IMR-90 (cell line): ENCODE measurements around the gene TMEM154. TPM values are rescaled to one million over a fixed set of nuclear protein-coding genes. Genes with fewer than 3 reads are reported as not detected.

Experiments
- ATAC-seq: fragments of 200-7000 bp; cut with Tn5 transposase; 2 replicates; pipeline ENCODE4 v1.9.1; 2020; ENCODE audit warnings: low read depth, mild to moderate bottlenecking, moderate library complexity
- BruUV-seq: library from RNA; stranded (reverse); fragments of 400-500 nt; replicated peaks from 2 replicates; lab custom pipeline; 2021; lab: Mats Ljungman, UMichigan
- CTCF ChIA-PET: fragments of 300-600 bp; formaldehyde crosslinking; extraction: SDS; loops from one replicate; lab custom pipeline; 2021; ENCODE audit warnings: antibody characterized with exemption; lab: Yijun Ruan, JAX
- POLR2A ChIA-PET: fragments of 300-600 bp; sonication (Branson Sonifier 250); formaldehyde crosslinking; loops from one replicate; lab custom pipeline; 2022; ENCODE audit warnings: antibody characterized with exemption; ENCODE audit not compliant: unreplicated experiment; lab: Charles Lee
- DNase-seq: peaks from one replicate; pipeline ENCODE4 v3.0.0; 2013
- H2AFZ ChIP-seq: replicated peaks from 2 replicates; pipeline ENCODE3; 2013; ENCODE audit warnings: low read length, mild to moderate bottlenecking; ENCODE audit not compliant: poor library complexity
- H2AK5ac ChIP-seq: 2 replicates; pipeline ENCODE4 v1.6.1; 2013; ENCODE audit warnings: low read depth, low read length, inconsistent platforms
- H2AK9ac ChIP-seq: replicated peaks from 2 replicates; pipeline ENCODE3; 2013; ENCODE audit warnings: mild to moderate bottlenecking, low read depth, low read length, moderate library complexity; ENCODE audit not compliant: poor library complexity
- H2BK120ac ChIP-seq: 2 replicates; pipeline ENCODE4 v1.6.1; 2013; ENCODE audit warnings: low read depth, low read length, inconsistent platforms
- H2BK15ac ChIP-seq: 3 replicates; pipeline ENCODE4 v1.6.1; 2013; ENCODE audit warnings: low read depth, low read length, inconsistent platforms
- H2BK20ac ChIP-seq: 2 replicates; pipeline ENCODE4 v1.6.1; 2013; ENCODE audit warnings: low read depth, mild to moderate bottlenecking, inconsistent platforms, low read length, moderate library complexity
- H2BK5ac ChIP-seq: 2 replicates; pipeline ENCODE4 v1.6.1; 2013; ENCODE audit warnings: mild to moderate bottlenecking, low read depth, low read length, inconsistent platforms; ENCODE audit not compliant: poor library complexity, severe bottlenecking
- H3K14ac ChIP-seq: replicated peaks from 2 replicates; pipeline ENCODE4 v1.6.1; 2013; ENCODE audit warnings: low read depth, low read length, inconsistent platforms
- H3K18ac ChIP-seq: 2 replicates; pipeline ENCODE4 v1.6.1; 2013; ENCODE audit warnings: low read depth, low read length, control low read depth
- H3K23ac ChIP-seq: 2 replicates; pipeline ENCODE4 v1.6.1; 2013; ENCODE audit warnings: low read depth, low read length, inconsistent platforms
- H3K27ac ChIP-seq: 2 replicates; pipeline ENCODE4 v1.5.1; 2013; ENCODE audit warnings: mild to moderate bottlenecking, control low read depth, low read length; ENCODE audit not compliant: insufficient read depth
- H3K27me3 ChIP-seq: 2 replicates; pipeline ENCODE4 v1.6.1; 2013; ENCODE audit warnings: low read length; ENCODE audit not compliant: control insufficient read depth, insufficient read depth
- H3K36me3 ChIP-seq: 2 replicates; pipeline ENCODE4 v1.6.1; 2013; ENCODE audit warnings: low read length, mixed read lengths; ENCODE audit not compliant: control insufficient read depth, insufficient read depth
- H3K4ac ChIP-seq: 2 replicates; pipeline ENCODE4 v1.6.1; 2013; ENCODE audit warnings: low read depth, low read length, inconsistent platforms
- H3K4me1 ChIP-seq: 2 replicates; pipeline ENCODE4 v1.6.1; 2013; ENCODE audit warnings: low read length, mixed read lengths; ENCODE audit not compliant: control insufficient read depth, insufficient read depth
- H3K4me2 ChIP-seq: 2 replicates; pipeline ENCODE4 v1.6.1; 2013; ENCODE audit warnings: low read depth, mild to moderate bottlenecking, control low read depth, low read length, moderate library complexity
- H3K4me3 ChIP-seq: 2 replicates; pipeline ENCODE4 v1.5.1; 2013; ENCODE audit warnings: low read depth, mild to moderate bottlenecking, control low read depth, low read length, moderate library complexity; ENCODE audit not compliant: insufficient read depth
- H3K56ac ChIP-seq: 2 replicates; pipeline ENCODE4 v1.6.1; 2013; ENCODE audit warnings: low read length, inconsistent platforms; ENCODE audit not compliant: insufficient read depth; ENCODE audit errors: extremely low read depth
- H3K79me1 ChIP-seq, 2 experiments: 2 replicates each; pipeline ENCODE4 v1.6.1; 2013; ENCODE audit warnings: low read length in 2 of 2, inconsistent platforms in 1 of 2, low read depth in 1 of 2
- H3K9ac ChIP-seq: 2 replicates; pipeline ENCODE4 v1.6.1; 2013; ENCODE audit warnings: low read depth, low read length, control low read depth
- H3K9me1 ChIP-seq: 2 replicates; pipeline ENCODE4 v1.6.1; 2013; ENCODE audit warnings: low read length, inconsistent platforms; ENCODE audit not compliant: insufficient read depth
- H3K9me3 ChIP-seq: 2 replicates; pipeline ENCODE4 v1.6.1; 2013; ENCODE audit warnings: low read length; ENCODE audit not compliant: control insufficient read depth, insufficient read depth
- H4K20me1 ChIP-seq: 2 replicates; pipeline ENCODE4 v1.6.1; 2013; ENCODE audit warnings: low read length, inconsistent platforms; ENCODE audit not compliant: insufficient read depth
- H4K5ac ChIP-seq: 2 replicates; pipeline ENCODE4 v1.6.1; 2013; ENCODE audit warnings: mild to moderate bottlenecking, low read depth, low read length, control low read depth
- H4K8ac ChIP-seq, 2 experiments: 2 replicates each; pipeline ENCODE4 v1.6.1; 2013; ENCODE audit warnings: low read depth in 2 of 2, low read length in 2 of 2, control low read depth in 1 of 2, inconsistent platforms in 1 of 2
- H4K91ac ChIP-seq: 2 replicates; pipeline ENCODE4 v1.6.1; 2013; ENCODE audit warnings: low read depth, low read length, inconsistent platforms; ENCODE audit not compliant: insufficient read depth
- BHLHE40 ChIP-seq: fragments of 150-350 bp; IDR thresholded peaks from 2 replicates; pipeline ENCODE4 v1.6.1; 2016; ENCODE audit warnings: mild to moderate bottlenecking, low read depth, low read length
- CEBPB ChIP-seq: IDR thresholded peaks from 2 replicates; pipeline ENCODE4 v1.6.1; 2012; ENCODE audit warnings: low read depth, low read length, improper control_type of control experiment
- CHD1 ChIP-seq: IDR thresholded peaks from 2 replicates; pipeline ENCODE4 v1.6.1; 2012; ENCODE audit warnings: low read depth, low read length, improper control_type of control experiment
- ELK1 ChIP-seq: fragments of 150-350 bp; IDR thresholded peaks from 2 replicates; pipeline ENCODE4 v1.6.1; 2016; ENCODE audit warnings: low read depth, mild to moderate bottlenecking, low read length, moderate library complexity, borderline replicate concordance
- FOS ChIP-seq: fragments of 150-350 bp; IDR thresholded peaks from 2 replicates; pipeline ENCODE4 v1.6.1; 2016; ENCODE audit warnings: low read depth, low read length
- MAFK ChIP-seq: IDR thresholded peaks from 2 replicates; pipeline ENCODE4 v1.6.1; 2012; ENCODE audit warnings: low read depth, low read length, improper control_type of control experiment
- MAZ ChIP-seq: IDR thresholded peaks from 2 replicates; pipeline ENCODE4 v1.6.1; 2012; ENCODE audit warnings: low read depth, mild to moderate bottlenecking, low read length, improper control_type of control experiment, moderate library complexity, borderline replicate concordance
- MXI1 ChIP-seq: IDR thresholded peaks from 2 replicates; pipeline ENCODE4 v1.6.1; 2012; ENCODE audit warnings: low read depth, mild to moderate bottlenecking, low read length, moderate library complexity, borderline replicate concordance
- NFE2L2 ChIP-seq: fragments of 150-350 bp; IDR thresholded peaks from 2 replicates; pipeline ENCODE4 v1.6.1; 2016; ENCODE audit warnings: low read depth, mild to moderate bottlenecking, low read length
- POLR2A ChIP-seq: IDR thresholded peaks from 2 replicates; pipeline ENCODE4 v1.6.1; 2012; ENCODE audit warnings: mild to moderate bottlenecking, low read depth, low read length
- RAD21 ChIP-seq: IDR thresholded peaks from 2 replicates; pipeline ENCODE4 v1.6.1; 2012; ENCODE audit warnings: low read length, improper control_type of control experiment
- RCOR1 ChIP-seq: IDR thresholded peaks from 2 replicates; pipeline ENCODE4 v1.6.1; 2012; ENCODE audit warnings: mild to moderate bottlenecking, low read length, improper control_type of control experiment; ENCODE audit not compliant: insufficient replicate concordance
- SMC3 ChIP-seq: fragments of 150-350 bp; IDR thresholded peaks from 2 replicates; pipeline ENCODE4 v1.6.1; 2016; ENCODE audit warnings: low read depth, mild to moderate bottlenecking, antibody characterized with exemption, low read length, moderate library complexity
- WGBS, 2 experiments: methylation state at CpG; one replicate each; pipeline versions ENCODE4 v1.1.5 to v1.1.7; 2013; ENCODE audit warnings: missing lambda C conversion rate in 2 of 2; ENCODE audit not compliant: insufficient read length in 1 of 2; ENCODE audit errors: extremely low coverage in 2 of 2; 5-methylcytosine and 5-hydroxymethylcytosine counted together
- dilution Hi-C: fragments of 300-500 bp; cut with HindIII; formaldehyde crosslinking; loops from one replicate; pipeline ENCODE4 v1.14.3; 2018; ENCODE audit warnings: low sequenced_read_pairs; ENCODE audit not compliant: unreplicated experiment
- in situ Hi-C: fragments of 300-500 bp; cut with MboI; formaldehyde crosslinking; loops from 3 replicates; pipeline ENCODE4 v1.14.3; 2019; ENCODE audit warnings: low sequenced_read_pairs, inconsistent platforms, mixed read lengths
- intact Hi-C: fragments of 100-400 bp; cut with micrococcal nuclease; formaldehyde crosslinking; loops from 2 replicates; pipeline ENCODE4 v1.10.0; 2022
- polyA plus RNA-seq, 3 experiments: library from polyadenylated mRNA; depleted of rRNA; stranded (reverse); fragments of >200 nt; gene quantifications; 2 replicates each; pipeline ENCODE4 v1.2.3, GENCODE V29; 2012; ENCODE audit warnings: low replicate concordance in 1 of 3
- total RNA-seq: library from RNA; depleted of rRNA; stranded (reverse); fragments of >200 nt; gene quantifications from 2 replicates; pipeline ENCODE4 v1.2.3, GENCODE V29; 2012
- TF ChIP-seq, protein P1 (sequence below): conservative IDR thresholded peaks from 2 replicates; pipeline ENCODE4 v1.5.1; 2012; ENCODE audit warnings: mild to moderate bottlenecking, low read depth, low read length, improper control_type of control experiment
- TF ChIP-seq, protein P2 (sequence below): fragments of 150-350 bp; IDR thresholded peaks from 2 replicates; pipeline ENCODE4 v1.6.1; 2017; ENCODE audit warnings: mild to moderate bottlenecking, antibody characterized with exemption, low read length, low read depth

Gene TMEM154
- total and polyA plus RNA-seq, 2 of the 4 experiments (the other 2 are of a cell fraction): 0.12 to 0.18 TPM

DNA sequence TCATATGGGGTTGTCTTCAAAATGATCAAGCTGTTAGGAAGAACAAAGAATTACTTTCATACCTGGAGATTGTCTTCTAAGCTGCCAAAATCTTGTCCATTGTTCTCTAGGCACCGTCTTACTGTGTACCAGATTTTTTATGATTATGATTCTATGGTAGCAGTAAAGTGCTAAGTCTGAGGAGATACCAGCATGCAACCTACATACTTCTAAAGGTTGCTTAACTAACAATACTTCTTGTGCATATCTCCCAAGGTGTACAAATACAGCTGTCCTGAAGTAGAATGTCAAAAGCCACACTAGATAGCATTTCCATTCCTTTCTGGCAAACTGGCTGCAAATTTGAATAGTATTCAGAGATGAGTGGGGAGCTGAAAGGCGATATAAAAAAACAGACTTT is 81.3 kb downstream of the TMEM154 start:
- no peak overlapping the region for H3K27ac ChIP-seq
- ChIA-PET CTCF (no interaction called here), POLR2A (no interaction called here)
- no peaks in the 10 kb centered on the region for H3K79me1 ChIP-seq
- H3K23ac ChIP-seq: no peak overlapping the region
- no CpG with 5 or more reads among the region's 2 CpGs for WGBS, 2 experiments
- no peak overlapping the region for H3K14ac ChIP-seq
- DNase-seq (no peak), ATAC-seq (no peak)
- no peak overlapping the region for H3K56ac ChIP-seq
- no peaks in the 10 kb centered on the region; the same call in 1 of the 2 replicates for H3K9me1 ChIP-seq
- no TSS peak for BruUV-seq
- no peak overlapping the region for H2BK15ac ChIP-seq
- no peak overlapping the region for H2AK5ac ChIP-seq
- H3K4me3 ChIP-seq: no peak overlapping the region
- no peaks in the 10 kb centered on the region for H3K9me3 ChIP-seq
- H3K9ac ChIP-seq: no peak overlapping the region
- H2BK20ac ChIP-seq: no peak overlapping the region
- H4K20me1 ChIP-seq: no peaks in the 10 kb centered on the region
- TF ChIP-seq CEBPB (no peak), MAFK (no peak), MXI1 (no peak), FOS (no peak), BHLHE40 (no peak), MAZ (no peak), POLR2A (no peak), RAD21 (no peak), CHD1 (no peak), NFE2L2 (no peak), RCOR1 (no peak), SMC3 (no peak), ELK1 (no peak)
- TF ChIP-seq, protein P1, sequence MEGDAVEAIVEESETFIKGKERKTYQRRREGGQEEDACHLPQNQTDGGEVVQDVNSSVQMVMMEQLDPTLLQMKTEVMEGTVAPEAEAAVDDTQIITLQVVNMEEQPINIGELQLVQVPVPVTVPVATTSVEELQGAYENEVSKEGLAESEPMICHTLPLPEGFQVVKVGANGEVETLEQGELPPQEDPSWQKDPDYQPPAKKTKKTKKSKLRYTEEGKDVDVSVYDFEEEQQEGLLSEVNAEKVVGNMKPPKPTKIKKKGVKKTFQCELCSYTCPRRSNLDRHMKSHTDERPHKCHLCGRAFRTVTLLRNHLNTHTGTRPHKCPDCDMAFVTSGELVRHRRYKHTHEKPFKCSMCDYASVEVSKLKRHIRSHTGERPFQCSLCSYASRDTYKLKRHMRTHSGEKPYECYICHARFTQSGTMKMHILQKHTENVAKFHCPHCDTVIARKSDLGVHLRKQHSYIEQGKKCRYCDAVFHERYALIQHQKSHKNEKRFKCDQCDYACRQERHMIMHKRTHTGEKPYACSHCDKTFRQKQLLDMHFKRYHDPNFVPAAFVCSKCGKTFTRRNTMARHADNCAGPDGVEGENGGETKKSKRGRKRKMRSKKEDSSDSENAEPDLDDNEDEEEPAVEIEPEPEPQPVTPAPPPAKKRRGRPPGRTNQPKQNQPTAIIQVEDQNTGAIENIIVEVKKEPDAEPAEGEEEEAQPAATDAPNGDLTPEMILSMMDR: no peak
- TF ChIP-seq, protein P2, sequence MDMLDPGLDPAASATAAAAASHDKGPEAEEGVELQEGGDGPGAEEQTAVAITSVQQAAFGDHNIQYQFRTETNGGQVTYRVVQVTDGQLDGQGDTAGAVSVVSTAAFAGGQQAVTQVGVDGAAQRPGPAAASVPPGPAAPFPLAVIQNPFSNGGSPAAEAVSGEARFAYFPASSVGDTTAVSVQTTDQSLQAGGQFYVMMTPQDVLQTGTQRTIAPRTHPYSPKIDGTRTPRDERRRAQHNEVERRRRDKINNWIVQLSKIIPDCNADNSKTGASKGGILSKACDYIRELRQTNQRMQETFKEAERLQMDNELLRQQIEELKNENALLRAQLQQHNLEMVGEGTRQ: no peak
- H2AK9ac ChIP-seq: no peak overlapping the region
- intact Hi-C loops (no loop called here), dilution Hi-C loops (no loop called here), in situ Hi-C loops (no loop called here)
- H3K27me3 ChIP-seq: peaks cover 16% of the 10 kb centered on the region
- no peak overlapping the region for H2BK120ac ChIP-seq
- H2BK5ac ChIP-seq: no peak overlapping the region
- H4K8ac ChIP-seq: no peak overlapping the region
- no peak overlapping the region for H3K4ac ChIP-seq
- no peaks in the 10 kb centered on the region for H3K36me3 ChIP-seq
- H3K18ac ChIP-seq: no peak overlapping the region
- no peak overlapping the region for H2AFZ ChIP-seq
- H4K91ac ChIP-seq: no peak overlapping the region
- H3K4me1 ChIP-seq: no peaks in the 10 kb centered on the region
- no peak overlapping the region for H4K5ac ChIP-seq
- no peak overlapping the region for H3K4me2 ChIP-seq
